IPS-NIHi7 (cell line): ENCODE data around the gene AHNAK.

Experiments used
- DNase-seq: peaks from one replicate; pipeline ENCODE4 v3.0.0; 2012; ENCODE audit warnings: mixed read lengths; ENCODE audit errors: extremely low spot score

Gene AHNAK

DNA sequence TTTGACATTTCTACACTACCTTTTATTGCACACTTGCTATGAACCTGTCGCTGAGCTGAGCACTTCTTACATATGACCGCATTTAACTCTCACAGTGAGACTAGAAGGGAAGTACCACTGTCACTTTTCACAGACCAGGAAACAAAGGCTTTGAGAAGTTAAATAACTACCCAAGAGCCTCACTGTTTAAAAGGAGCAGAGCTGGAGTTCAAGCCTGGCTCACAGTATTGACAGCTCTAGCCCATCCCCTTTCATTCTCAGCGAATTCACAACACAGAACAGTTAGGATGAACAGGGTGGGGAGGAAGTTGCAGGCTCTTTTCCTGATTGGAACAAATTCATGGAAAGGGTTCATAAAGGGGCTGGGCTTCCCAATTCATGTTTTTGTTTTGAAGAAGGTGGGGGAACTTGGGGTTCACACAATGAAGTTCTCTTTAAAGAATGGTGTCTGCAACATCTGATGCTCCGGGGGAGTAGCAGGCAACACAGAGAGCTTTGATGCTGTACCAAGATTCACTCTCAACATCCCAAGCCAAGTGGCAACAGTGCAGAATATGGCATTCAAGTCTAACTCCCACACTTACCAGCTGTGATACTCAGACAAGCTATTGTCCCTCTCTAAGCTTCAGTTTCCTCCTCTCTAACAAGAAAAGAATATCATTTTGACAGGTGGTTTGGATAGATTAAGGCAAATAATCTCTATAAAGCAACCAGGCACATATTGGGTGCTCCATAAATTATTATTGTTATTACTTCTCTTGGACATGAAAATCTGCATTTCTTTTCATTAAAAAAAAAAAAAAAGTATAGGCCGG is 110.6 kb downstream of the AHNAK start:
- DNase-seq: no peak

DNA sequence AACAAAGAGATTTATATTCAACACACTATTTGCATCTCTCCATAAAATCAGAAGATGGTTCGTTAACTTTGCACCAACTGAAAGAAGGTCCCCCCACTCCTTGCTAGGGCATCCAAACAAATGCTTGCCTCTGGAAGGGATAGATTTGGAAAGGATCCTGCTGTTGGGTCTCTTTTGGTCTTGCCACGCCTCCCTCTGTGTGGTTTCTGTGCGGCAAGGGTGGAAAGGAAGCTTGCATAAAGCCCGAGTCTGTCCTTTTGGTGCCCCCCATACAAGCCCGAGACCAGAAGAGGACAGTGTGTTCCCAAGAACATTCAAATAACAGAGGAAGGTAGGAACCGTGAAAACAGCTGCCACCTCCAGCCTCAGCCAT is 112.7 kb downstream of the AHNAK start:
- no peak for DNase-seq

DNA sequence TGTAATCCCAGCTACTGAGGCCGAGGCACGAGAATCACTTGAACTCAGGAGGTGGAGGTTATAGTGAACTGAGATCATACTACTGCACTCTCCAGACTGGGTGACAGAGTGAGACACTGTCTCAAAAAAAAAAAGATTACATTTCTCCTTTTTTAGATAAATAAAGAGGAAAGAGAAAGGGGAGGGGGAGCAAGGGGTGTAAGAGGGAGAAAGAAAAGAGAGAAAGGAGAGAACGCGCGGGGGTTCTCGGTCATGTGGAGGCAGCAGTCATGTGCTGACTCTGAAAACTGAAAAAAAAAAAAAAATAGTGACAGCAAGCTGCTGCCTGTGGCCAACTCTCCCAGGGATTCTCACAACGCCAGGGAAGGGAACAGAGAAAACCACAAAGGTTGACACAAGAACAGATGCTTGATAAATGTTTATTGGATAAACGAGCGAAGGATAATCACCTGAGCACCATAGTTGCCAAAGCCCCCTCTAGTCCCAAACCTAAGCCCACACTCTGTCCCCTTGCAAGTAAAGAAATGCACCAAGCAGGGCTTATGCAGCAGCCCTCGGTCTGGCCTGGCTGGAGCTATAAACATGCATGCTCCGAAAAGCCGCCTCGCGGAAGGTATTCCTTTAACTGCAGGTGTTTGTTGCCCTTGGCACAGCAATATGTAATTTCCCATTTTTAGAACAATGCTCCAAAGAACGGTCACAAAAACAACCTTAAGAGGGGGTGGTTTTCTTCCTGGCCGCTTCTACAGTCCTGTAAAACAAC is 113.3 kb downstream of the AHNAK start:
- no peak for DNase-seq

DNA sequence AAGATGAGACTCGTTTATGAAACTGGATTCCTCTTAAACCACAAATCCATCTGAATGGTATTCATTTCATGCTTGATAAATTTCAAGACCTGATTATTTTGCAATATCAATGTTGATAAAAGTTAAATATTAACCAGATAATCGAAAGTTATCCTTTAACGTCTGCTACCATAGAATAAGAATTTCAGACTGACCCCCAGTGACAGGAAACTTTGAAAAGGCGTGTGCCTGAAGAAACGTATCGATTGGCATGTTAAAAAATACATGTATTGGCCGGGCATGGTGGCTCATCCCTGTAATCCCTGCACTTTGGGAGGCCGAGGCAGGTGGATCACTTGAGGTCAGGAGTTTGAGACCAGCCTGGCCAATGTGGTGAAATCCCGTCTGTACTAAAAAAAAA is 113.9 kb downstream of the AHNAK start:
- DNase-seq: no peak

DNA sequence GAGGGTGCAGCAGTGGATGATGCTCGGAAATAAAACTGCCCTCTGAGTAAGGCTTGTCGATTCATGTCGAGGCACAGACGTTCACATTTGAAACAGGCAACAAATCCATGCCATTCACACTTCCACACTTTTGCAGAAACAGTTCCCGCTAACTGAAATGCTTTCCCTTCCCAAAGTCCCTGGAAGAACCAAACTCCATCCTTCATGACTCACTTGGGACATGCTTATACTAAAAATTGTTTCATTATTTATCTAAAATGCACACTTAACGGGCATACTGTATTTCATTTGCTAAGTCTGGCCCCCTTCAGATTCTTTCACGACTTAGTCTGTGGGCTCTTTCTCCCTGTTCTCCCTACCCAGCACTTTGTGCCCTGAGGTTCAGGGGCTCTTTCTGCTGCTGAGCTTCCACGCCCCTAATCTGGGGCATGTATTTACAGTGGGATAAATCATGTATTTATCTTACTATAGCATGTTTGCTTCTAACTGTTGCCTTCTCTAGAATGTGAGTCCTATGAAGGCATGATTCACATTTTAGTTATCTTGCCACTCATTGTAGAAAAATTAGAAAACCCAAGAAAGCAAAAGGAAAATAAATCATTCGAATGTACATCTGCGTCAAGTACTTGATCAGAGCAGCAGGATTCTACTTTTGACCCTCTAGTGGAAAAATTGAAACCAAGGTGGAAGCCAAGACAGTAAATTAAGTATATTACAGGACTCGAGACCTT is 115.3 kb downstream of the AHNAK start:
- no peak for DNase-seq

DNA sequence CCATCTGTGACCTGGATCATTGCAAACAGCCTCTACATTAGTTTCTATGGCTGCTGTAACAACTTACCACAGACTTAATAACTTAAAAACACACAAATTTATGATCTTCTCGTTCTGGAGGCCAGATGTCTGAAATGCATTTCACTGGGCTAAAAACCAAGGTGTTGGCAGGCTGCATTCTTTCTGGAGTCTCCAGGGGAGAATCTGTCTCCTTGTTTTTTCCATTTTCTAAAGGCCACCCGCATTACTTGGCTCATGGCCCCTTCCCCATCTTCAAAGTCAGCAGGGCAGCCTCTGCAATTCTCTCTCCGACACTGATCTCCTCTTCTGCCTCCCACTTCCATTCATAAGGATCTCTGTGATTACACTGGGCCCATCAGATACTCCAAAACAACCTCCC is 116.2 kb downstream of the AHNAK start:
- DNase-seq: no peak

DNA sequence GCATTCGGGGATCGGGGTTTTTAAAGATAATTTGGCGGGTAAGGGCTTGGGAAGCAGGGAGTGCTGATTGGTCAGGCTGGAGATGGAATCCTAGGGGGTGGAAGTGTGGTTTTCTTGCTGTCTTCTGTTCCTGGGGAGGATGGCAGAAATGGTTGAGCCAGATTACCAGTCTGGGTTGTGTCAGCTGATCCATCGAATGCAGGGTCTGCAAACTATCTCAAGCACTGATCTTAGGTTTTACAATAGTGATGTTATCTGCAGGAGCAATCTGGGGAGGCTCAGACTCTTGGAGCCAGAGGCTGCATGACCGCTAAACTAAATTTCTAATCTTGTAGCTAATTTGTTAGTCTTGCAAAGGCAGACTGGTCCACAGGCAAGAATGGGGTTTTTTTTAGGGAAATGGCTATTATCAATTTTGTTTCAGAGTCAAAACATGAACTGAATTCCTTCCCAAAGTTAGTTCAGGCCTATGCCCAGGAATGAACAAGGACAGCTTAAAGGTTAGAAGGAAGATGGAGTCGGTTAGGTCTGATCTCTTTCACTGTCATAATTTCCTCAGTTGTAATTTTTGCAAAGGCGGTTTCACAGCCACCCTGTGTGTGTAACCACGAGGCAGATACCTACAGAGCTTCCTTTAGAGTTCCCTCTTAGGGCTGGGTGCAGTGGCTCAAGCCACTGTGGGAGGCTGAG is 117.6 kb downstream of the AHNAK start:
- no peak for DNase-seq

DNA sequence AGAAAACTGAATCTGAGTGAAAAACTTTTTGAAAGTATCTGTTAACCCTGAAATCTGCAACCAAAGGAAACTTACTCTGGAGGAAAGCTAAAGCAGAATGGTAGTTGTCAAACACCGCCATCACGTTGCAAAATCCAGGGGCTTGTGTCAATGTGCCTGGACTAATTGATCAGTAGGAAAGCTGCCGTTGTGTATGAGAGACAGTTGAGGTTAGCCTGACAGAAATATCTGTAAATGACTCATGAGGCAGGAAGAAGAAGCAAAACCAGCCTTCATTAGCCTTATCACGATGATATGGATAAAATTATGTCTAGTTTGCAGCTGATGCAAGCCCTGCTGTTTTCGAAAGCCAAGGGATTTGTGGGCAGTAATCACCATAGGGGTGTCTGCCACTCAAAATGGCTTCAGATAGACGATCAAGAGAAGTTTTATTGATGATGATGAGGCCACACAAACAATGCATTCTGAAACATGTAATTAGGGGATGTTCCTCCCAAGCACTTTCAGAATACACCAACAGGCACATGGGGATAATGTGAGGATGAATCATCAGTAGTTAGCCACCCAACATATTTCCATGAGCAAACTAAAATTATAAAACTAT is 118.9 kb downstream of the AHNAK start:
- DNase-seq: no peak

DNA sequence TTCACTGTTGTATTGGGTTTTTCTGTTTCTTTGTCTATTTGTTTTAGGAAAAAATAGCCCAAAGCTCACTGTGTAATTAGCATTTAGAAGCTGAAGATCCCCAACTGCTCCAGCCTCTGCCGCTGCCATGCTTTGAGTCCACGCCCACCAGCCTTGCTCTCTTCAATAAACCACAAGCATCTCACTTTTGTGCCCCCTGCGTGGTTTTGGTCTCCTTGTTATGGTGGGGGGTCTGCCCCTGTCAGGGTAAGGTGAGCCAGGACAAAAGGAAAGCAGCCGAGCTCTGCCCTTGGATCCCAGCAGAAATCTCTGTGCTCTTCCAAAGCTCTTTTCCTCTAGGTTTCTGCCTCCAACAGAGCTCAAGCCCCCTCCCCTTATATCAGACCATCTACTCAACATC is 123.6 kb downstream of the AHNAK start:
- no peak for DNase-seq

DNA sequence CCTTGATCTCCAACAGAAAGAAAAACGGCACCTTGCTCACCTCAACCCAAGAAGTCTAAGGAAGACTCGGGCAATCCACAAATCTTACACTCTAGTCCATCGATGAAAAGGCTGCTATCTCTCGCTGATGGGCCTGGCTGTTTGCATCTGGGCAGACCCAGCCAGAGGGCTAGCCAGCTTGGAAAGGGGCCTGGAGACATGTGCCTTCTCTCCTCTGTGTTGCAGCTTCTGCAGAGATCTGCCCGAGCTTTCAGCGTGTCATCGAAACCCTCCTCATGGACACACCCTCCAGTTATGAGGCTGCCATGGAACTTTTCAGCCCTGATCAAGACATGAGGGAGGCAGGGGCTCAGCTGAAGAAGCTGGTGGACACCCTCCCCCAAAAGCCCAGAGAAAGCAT is 124.6 kb downstream of the AHNAK start:
- no peak for DNase-seq

DNA sequence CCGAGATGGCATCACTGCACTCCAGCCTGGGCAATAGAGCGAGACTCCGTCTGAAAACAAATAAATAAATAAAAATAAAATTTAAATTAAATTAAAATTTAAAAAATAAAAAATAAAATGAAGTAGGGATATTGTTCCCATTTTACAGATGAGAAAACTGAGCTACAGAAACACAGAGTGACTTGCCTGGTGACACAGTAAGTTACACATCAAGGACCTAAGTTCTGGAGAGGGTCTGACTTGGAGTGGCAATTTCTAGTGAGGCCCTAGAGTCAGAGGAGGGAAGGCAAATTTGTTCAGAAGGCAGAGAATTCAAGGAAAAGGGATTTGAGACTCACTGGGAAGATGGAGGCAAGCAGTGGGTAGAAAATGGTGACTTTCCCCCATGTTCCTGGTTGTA is 125.7 kb downstream of the AHNAK start:
- DNase-seq: no peak

DNA sequence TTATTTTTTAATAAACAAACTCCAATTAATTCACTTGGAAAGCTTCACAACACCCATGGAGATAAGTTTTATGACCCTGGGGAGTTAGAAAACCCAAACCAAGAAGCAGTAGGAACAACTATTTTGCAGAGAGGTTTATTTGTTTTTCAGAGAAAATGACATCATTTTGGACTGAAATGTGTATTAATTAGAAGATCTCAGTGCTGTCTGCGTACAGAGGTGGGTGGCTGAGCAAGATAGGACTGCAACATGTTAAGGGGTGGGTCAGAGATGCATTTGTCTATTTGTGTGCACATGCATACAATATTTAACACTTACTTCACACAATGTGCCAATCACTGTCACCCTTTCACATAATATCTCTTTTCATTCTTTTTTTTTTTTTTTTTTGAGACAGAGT is 126.7 kb downstream of the AHNAK start:
- DNase-seq: no peak

DNA sequence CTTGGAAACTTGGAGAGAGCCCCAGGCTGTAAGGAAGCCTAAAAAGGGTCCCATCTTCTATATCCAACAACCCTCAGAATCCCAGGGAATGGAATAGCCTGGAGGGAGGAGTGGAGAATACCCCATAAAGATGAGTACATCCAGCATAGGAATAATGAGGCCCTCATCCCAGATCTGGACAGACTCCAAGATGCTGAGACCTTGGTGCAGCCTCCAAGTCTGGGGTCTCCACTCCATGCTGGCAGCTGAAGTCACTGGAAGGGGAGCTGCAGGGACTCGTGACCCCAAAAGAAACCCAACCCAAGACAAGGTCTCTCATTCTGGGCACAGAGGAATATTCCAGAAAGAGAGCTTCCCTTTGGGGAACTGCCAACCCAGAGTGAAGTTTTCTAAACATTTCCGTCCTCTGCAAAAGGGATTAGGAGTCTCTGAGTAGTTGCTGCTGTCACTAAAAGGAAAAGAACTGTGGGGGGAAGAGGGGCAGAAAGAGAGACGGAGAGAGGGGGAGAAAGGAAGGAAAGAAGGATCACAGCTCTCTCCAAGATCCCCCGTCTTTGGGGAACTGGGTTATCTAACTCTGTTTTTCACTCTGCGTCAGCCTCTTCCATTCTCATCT is 127.2 kb downstream of the AHNAK start:
- no peak for DNase-seq

DNA sequence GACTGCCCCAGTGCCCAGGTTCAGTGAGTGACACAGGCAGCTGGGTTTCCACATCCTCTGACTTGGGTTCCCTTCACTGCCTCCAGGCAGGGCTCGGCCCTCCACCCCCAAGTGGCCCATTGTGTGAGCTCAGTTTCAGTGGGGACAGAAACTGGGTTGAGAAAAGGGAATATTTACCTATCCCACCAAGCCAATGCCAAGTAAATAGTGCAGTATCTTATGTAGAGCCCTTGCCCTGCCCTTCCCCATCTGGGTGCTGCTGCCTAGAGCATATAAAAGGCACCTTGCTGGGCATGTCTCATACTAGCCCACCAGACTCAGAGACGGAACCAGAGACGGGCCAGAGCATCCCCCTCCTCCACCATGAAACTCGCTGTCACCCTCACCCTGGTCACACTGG is 127.9 kb downstream of the AHNAK start, which contains the start of gene SCGB1A1:
Gene SCGB1A1, plus strand, starts transcription at position 301 of the 400 bp plus-strand sequence. Its CDS starts 63 bp downstream, at position 364.
- DNase-seq: no peak

DNA sequence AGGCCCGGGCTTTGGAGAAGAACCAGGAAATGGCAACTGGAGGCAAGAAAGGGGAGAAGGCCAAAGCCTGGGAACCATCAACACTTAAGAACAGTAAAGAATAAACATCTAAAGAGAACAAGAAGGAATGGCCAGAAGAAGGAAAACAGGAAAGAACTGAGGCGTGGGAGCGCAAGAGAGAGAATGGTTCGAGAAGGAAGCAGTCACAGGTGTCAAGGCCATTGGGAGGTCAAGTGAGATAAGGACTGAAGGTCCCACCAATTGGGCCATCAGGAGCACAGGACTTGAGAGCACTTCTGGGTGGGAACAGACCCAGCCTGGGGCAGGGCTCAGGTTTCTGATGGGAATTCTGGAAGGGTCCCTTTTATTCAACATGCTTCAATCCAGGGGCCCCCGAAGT is 128.5 kb downstream of the AHNAK start:
- DNase-seq: no peak

DNA sequence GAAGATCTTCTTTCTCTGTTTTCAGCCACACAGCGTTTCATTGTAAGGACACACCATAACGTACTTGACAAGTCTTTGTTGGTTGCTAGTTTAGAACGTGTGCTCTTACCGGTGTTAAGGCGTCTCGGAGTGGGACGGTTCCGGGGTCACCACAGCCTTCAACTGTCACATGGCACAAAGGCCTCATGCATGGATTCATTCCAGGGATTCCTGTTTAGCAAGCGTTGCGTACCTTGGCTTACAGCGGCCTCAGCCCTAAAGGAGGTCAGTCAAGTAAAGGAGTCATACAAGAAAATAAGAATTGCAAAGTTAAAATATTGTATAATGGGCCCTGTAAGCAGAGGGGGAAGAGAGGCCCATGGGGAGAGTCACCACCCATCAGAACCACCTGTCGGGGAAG is 130.0 kb downstream of the AHNAK start:
- no peak for DNase-seq

DNA sequence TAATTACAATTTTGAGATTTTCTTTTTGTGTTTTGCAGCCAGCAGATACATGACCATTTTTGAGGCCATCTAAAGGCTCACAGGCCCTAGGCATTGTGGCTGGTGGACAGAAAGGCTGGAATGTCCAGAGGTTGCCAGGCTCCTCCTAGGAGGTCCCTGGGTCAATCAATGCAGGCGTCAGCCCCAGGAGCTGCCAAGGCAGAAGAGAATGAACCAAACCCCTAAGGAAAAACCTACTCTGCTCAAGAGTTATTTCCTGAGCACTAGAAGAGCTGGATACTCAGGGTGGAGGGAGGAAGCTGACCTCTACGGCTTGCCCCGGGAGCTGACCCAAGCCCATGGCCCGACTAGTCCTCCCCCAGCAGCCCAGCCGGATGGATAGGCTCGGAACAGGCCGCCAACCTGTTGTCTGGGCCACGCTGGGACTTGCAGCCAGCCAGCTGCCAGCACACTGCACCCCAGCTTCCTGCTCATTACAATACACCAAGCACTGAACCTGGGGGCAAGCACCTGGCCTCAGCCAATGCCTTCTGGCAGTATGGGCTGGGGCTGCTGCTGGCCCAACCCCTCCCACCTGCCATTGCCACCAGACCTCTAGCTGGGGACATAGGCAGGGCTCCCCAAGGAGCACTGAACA is 133.4 kb downstream of the AHNAK start:
- no peak for DNase-seq

DNA sequence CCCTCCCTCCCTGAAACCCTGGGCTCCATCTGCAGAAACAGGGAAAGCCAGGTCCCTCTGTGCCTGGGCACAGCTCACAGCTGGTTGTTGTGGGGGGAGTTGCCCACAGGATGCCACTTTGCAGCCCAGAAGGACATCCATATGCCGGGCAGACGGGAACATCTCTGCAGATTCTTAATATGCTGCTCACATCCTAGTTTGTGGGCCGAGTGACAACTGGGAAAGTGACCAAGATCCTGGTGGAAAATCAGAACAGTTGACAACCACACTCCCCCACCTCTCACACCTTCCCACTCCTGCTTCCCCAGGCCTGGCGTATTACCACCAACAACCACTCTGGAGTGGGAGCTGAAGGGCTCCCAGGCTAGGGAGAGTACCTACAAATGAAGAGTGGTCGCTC is 135.1 kb downstream of the AHNAK start:
- DNase-seq: no peak

DNA sequence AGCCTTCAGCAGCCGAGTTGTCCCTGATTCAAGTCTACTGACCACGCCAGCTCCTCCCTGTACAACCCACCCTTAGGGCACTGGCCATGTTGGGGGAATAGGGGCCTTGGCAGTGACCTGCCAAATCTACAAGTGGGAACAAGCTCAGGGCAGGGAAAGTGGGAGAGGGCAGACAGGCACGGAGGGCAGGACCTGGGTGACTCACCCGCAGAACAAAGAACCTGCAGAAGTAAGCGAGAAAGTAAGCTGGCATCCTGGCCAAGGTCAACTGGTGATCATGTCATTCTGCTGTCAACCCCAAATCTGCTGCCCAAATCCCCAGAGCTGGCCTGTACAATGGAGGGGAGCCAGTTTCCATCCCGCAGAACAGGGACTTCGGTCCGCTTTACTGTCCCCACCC is 135.6 kb downstream of the AHNAK start:
- no peak for DNase-seq

DNA sequence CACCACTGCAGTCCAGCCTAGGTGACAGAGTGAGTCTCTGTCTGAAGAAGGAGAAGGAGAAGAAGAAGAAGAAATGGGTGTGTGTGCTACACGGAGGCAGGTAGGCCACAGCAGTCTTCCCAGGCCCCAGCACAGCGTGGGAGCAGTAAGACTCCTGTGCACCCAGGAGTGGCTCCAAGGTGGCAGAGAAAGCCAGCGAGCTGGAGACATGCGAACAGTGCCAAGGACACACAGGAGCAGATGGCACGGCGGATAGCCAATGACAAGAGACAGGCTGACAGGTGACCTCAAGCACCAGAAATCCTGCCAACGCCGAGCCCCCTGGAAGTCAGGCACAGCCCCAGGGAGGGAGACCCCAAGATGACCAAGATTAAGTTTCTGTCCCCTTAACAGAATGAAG is 136.8 kb downstream of the AHNAK start:
- DNase-seq: no peak

DNA sequence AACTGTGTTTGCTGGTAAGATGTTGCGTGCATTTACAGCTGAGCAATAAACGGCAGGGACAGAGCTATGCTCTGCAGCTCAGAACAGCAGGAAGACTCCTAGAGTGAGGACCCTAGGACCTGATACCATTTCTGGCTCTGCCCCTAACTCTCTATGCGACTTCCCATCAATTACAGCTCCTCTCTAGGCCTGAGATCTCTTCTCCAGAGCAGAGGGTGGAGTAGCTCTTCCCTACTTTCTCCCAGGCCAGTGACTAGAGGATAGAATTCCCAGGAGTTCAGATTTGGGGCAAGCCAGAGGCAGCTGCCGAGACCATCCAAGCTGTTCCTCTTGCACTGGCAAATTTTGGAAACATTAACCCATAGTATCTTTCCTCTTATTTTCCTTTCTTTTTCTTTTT is 140.6 kb downstream of the AHNAK start:
- DNase-seq: no peak
